ENCODE measurements around the gene LYSMD2.

GRCh38 chr15:51678096-51678495 is 59.4 kb downstream of the LYSMD2 start:
- no peak for TF ChIP-seq POLR2A (IDR thresholded peaks at IDR 0.05)
- no peak for TF ChIP-seq CTCF (IDR thresholded peaks at IDR 0.05)

All from thyroid gland (tissue), 4 donors.